Right cardiac atrium (tissue), 5 donors: ENCODE measurements around the gene DRAXIN. TPM values are rescaled to one million over a fixed set of nuclear protein-coding genes. Genes with fewer than 3 reads are reported as not detected.
A peak's percentile ranks its signal among the peaks of the same experiment; 100 is the strongest.

ENCODE experiments used
- ATAC-seq, 2 donors: fragments of 200-7000 bp; cut with Tn5 transposase; one replicate each; pipeline versions ENCODE4 v1.8.0 to v1.9.1; 2020; ENCODE audit warnings: moderate library complexity in 2 of 2, mild to moderate bottlenecking in 1 of 2
- DNase-seq, 3 donors: peaks; one replicate each; pipeline ENCODE4 v3.0.0-alpha.2; 2020
- H3K27ac ChIP-seq: one replicate; pipeline ENCODE4 v1.5.1; 2013; ENCODE audit warnings: mild to moderate bottlenecking, low read length, control low read depth, moderate library complexity
- H3K27me3 ChIP-seq: one replicate; pipeline ENCODE4 v1.6.1; 2013; ENCODE audit not compliant: control insufficient read depth, insufficient read depth
- H3K4me1 ChIP-seq: one replicate; pipeline ENCODE4 v1.6.1; 2013; ENCODE audit warnings: low read length; ENCODE audit not compliant: control insufficient read depth, insufficient read depth
- H3K4me3 ChIP-seq: one replicate; pipeline ENCODE4 v1.5.1; 2013; ENCODE audit warnings: low read length, control low read depth
- H3K9me3 ChIP-seq: one replicate; pipeline ENCODE4 v1.6.1; 2013; ENCODE audit warnings: low read length; ENCODE audit not compliant: control insufficient read depth
- WGBS: extraction: QIAGEN DNeasy Blood & Tissue Kit; methylation state at CpG from one replicate; pipeline ENCODE4 v1.1.7; 2013; 5-methylcytosine and 5-hydroxymethylcytosine counted together
- intact Hi-C, 4 donors: fragments of 100-400 bp; cut with DNase I; formaldehyde crosslinking; loops; one replicate each; pipeline versions ENCODE4 v1.11.0 to v1.14.0; 2022 to 2023
- polyA plus RNA-seq: library from polyadenylated mRNA; stranded (reverse); fragments of 200-250 nt; gene quantifications from one replicate; pipeline ENCODE4 v1.2.3, GENCODE V29; 2013
- total RNA-seq, 4 donors: library from RNA; stranded (reverse); fragmentation: NEBNext Ultra II Directional; extraction: Animal tissue kit (Norgen Biotek cat#: 25700); gene quantifications; one replicate each; pipeline ENCODE4 v1.2.1, GENCODE V29; 2021
- donor health status: healthy with polysubstance abuse.
- donor health status: DM: no; HTN: yes; CAD: no.
- donor health status: DM: no; HTN: no; CAD: no.
- donor health status: DM: no; HTN: yes; CAD: no; lungs with severe emphysema.
- donor health status: DM: yes; HTN: yes; CAD: no.

DRAXIN gene
- total and polyA plus RNA-seq, 5 donors, result 0.02 to 0.08 (median 0.03) TPM; not detected in 1

GRCh38 chr1:11690397-11691301 is 861 bp upstream of the DRAXIN start:
- no peaks in the 10 kb centered on the region for H3K4me1 ChIP-seq
- DNase-seq (peak in 1 of 3 donors; percentile 26), ATAC-seq (no peak)
- no peaks in the 10 kb centered on the region for H3K9me3 ChIP-seq
- H3K27me3 ChIP-seq, result no peaks in the 10 kb centered on the region
- intact Hi-C loops, result no loop called here
- H3K4me3 ChIP-seq, result peak overlapping the region; percentile 30
- H3K27ac ChIP-seq, result no peak overlapping the region
- 5% methylated on average over 64 of the region's 64 CpGs for WGBS

DNA sequence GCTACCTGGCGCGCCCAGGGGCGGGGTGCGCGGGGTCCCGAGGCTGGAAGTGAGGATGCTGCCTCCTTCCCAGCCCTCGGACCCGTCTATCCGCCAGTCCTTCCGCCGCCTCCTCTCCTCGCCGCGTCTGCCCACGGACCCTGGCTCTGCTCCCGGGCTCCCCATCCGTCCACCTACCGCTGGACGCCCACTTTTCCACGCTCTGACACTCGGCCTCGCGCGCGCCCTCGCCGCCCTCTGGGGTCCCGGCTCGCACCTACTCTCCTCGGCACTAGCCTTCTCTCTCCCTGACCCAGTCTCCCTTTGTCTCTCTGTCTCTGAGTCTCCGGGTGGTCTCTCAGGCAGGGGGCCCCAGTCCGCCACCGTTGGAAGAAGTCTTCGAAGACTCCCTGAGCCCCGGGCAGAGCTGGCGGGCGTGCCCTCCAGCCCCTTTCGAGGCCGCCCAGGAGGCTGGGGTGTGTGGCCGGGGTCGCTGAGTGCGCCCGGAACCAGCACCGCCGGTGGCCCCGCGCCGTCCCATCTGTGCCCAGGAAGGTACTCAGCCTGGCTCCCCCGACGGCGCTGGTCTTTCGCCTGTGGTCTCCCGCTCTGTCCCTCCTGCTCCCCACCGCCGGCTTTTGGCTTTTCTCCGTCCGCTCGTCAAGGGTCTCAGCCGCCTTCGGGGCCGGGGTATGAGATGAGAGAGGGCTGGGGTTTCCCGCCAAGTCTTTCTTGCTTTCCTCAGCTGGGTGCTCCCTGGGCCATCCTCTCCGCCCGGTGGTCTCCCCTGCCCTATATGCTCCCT is 610 bp downstream of the DRAXIN start:
- Histone ChIP-seq H3K27ac (no peak overlapping the region), H3K9me3 (no peaks in the 10 kb centered on the region), H3K4me3 (no peak overlapping the region), H3K4me1 (no peaks in the 10 kb centered on the region), H3K27me3 (no peaks in the 10 kb centered on the region)
- DNase-seq, result no peak
- ATAC-seq, result no peak
- 3% methylated on average over 64 of the region's 64 CpGs for WGBS
- intact Hi-C loops, result no loop called here

- H3K27me3 ChIP-seq, result no peaks in the 10 kb centered on the region
- intact Hi-C loops, result no loop called here
- DNase-seq, result no peak
- H3K9me3 ChIP-seq, result no peaks in the 10 kb centered on the region
- H3K4me3 ChIP-seq, result no peak overlapping the region
- ATAC-seq, result peak in 1 of 2 donors; percentile 54
- H3K27ac ChIP-seq, result no peak overlapping the region
- no peaks in the 10 kb centered on the region for H3K4me1 ChIP-seq
- 19% methylated on average over 6 of the region's 6 CpGs for WGBS
Observed at GRCh38 chr1:11693024-11693590, 1.6 kb downstream of the DRAXIN start.

DNA sequence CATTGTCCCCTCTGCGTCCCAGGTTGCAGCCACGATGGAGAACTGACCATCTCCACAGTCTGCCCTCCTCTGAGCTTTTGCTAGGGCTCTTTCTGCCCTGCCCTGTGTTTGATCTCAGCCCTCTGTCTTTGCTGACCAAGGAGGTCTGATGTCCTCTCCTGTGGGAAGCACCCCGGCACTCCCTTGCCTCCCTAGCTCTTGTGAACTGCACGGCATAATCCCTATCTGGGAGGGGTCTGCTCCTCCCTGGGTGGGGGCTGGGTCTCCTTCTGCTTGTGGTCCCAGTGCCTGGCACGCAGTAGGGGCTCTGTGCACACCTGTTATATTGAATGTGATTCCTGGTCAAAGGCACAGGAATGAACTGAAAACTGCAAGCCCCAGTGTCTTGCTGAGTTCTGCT is 2.4 kb downstream of the DRAXIN start:
- intact Hi-C loops, result no loop called here
- WGBS, result 46% methylated on average over 5 of the region's 5 CpGs
- ATAC-seq (no peak), DNase-seq (no peak)
- H3K4me3 ChIP-seq, result no peak overlapping the region
- no peaks in the 10 kb centered on the region for H3K9me3 ChIP-seq
- no peaks in the 10 kb centered on the region for H3K4me1 ChIP-seq
- H3K27ac ChIP-seq, result no peak overlapping the region
- H3K27me3 ChIP-seq, result no peaks in the 10 kb centered on the region

DNA sequence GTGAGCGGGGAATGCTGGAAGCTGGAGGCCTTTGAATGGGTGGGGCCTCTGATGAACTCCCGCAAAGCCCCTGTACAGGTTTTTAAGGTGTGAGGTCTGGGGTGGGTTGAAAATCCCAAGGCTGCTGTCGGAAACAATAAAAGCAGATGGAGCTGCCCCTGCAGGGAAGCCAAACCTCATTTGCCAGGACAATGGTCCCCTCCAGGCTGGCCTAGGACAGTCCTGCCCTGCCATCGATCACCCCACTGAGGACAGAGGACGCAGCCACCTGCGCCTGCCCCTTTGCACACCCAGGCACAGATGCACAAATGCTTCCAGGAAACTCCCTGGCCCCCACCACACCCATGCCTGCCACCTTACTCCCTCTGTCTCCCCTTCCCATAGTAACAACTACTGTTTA is 4.4 kb downstream of the DRAXIN start:
- DNase-seq, result no peak
- Histone ChIP-seq H3K27ac (no peak overlapping the region), H3K27me3 (no peaks in the 10 kb centered on the region), H3K4me1 (no peaks in the 10 kb centered on the region), H3K9me3 (no peaks in the 10 kb centered on the region), H3K4me3 (no peak overlapping the region)
- no peak for ATAC-seq
- intact Hi-C loops, result no loop called here
- WGBS, result 87% methylated on average over 6 of the region's 6 CpGs

- Histone ChIP-seq H3K27me3 (no peaks in the 10 kb centered on the region), H3K4me3 (no peak overlapping the region), H3K27ac (no peak overlapping the region), H3K9me3 (no peaks in the 10 kb centered on the region), H3K4me1 (no peaks in the 10 kb centered on the region)
- DNase-seq (no peak), ATAC-seq (no peak)
- intact Hi-C loops, result no loop called here
- 62% methylated on average over 8 of the region's 8 CpGs for WGBS
Observed at GRCh38 chr1:11697188-11697892, 5.8 kb downstream of the DRAXIN start.

DNA sequence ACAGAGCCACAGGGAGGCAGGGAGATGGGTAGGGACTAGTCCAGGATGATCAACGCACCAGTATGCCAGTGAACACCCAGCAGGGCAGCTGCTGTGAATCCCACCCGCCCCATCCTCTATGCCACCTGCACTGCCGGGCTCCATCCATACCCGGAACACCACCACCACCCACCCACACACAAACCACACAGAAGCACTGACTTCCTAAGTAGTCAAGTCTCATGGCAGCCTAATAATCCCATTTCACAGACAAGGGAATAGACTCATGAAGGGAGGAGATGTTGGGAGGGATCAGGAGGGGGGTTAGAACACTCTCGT is 6.3 kb downstream of the DRAXIN start:
- WGBS, result 78% methylated on average over 5 of the region's 5 CpGs
- ATAC-seq (no peak), DNase-seq (no peak)
- Histone ChIP-seq H3K27me3 (no peaks in the 10 kb centered on the region), H3K27ac (no peak overlapping the region), H3K9me3 (no peaks in the 10 kb centered on the region), H3K4me1 (no peaks in the 10 kb centered on the region), H3K4me3 (no peak overlapping the region)
- intact Hi-C loops, result no loop called here

DNA sequence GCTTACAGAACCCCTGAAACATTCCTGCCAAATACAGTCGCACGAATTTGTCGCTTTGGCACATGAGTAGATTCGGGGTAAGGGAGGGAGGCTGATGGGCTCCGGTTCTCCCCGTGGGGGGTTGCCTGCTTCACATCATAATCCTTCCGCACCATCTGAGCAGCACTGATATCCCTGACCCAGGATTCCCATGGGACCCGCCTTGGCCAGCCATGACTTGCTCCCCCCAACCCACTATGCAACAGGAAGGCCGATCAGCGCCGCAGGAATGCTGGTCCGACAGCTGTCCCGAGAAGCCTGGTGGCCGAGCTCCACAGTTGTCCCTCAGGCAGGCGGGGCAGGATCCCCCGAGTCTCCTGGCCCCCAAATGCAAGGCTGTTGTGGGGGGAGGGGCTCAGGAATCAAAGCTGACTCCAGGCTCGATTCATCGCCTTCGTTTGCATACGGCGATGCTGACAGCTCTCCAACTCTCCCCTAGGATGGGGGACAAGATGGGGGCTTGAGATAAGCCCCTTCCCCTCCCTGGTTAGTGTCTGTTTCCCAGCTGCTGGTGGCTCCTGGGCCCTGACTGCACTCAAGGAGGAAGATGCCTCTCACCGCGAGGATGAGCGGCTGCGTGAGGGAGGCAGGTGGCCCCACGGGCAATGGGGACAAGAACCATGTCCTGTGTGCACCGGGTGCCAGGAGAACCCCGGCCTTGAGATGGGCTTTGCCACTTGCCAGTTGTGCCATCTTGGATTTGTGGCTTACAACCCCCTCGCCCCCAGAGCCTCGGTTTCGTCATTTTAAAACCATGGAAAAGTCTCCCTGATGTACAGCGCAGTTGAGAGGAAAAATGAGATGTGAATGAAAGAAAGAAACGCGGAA is 9.3 kb downstream of the DRAXIN start:
- WGBS, result 34% methylated on average over 34 of the region's 34 CpGs
- DNase-seq (no peak), ATAC-seq (no peak)
- Histone ChIP-seq H3K27ac (no peak overlapping the region), H3K4me1 (no peaks in the 10 kb centered on the region), H3K4me3 (no peak overlapping the region), H3K27me3 (no peaks in the 10 kb centered on the region), H3K9me3 (no peaks in the 10 kb centered on the region)
- intact Hi-C loops, result loop anchor here in 1 of 4 donors (10.0 kb wide), 1 partner anchor 46 kb away; the partner anchor contains the start of genes FBXO2 and FBXO44

- ATAC-seq (peak in 1 of 2 donors; percentile 25), DNase-seq (no peak)
- Histone ChIP-seq H3K27me3 (no peaks in the 10 kb centered on the region), H3K27ac (no peak overlapping the region), H3K9me3 (no peaks in the 10 kb centered on the region), H3K4me3 (no peak overlapping the region), H3K4me1 (no peaks in the 10 kb centered on the region)
- intact Hi-C loops, result loop anchor here in 1 of 4 donors (10.0 kb wide), 1 partner anchor 47 kb away; the partner anchor contains the start of genes FBXO2 and FBXO44
- WGBS, result 22% methylated on average over 15 of the region's 15 CpGs
Observed at GRCh38 chr1:11701551-11701961, 10.0 kb downstream of the DRAXIN start.
